HepG2 (cell line): ENCODE data around the gene AKTIP. TPM values are rescaled to one million over a fixed set of nuclear protein-coding genes. Genes with fewer than 3 reads are reported as not detected.
A peak's percentile ranks its signal among the peaks of the same experiment; 100 is the strongest.
"Not testable (repeated sequence)": the region's sequence is repeated elsewhere in the genome, so short reads cannot be mapped to it uniquely, and the experiment has no call there.

Source experiments
- CEBPG ChIP-seq: IDR thresholded peaks from 2 replicates; pipeline ENCODE4 v1.6.1; 2016
- DMAP1 ChIP-seq: IDR thresholded peaks from 2 replicates; pipeline ENCODE4 v1.6.1; 2016
- EP300 ChIP-seq, 3 experiments: sonication (generic) in 1 of 3; formaldehyde crosslinking in 1 of 3; IDR thresholded peaks; 2 replicates each; pipeline versions ENCODE4 v1.5.1 to v1.6.1; 2011 to 2020; ENCODE audit warnings: low read depth in 2 of 3, low read length in 2 of 3, borderline replicate concordance in 1 of 3, improper control_type of control experiment in 1 of 3, mild to moderate bottlenecking in 1 of 3, missing genetic modification reagents in 1 of 3, moderate library complexity in 1 of 3
- HDAC2 ChIP-seq: sonication (generic); formaldehyde crosslinking; IDR thresholded peaks from 2 replicates; pipeline ENCODE4 v1.4.0; 2020; ENCODE audit warnings: missing genetic modification reagents
- KLF11 ChIP-seq: IDR thresholded peaks from 2 replicates; pipeline ENCODE4 v1.6.1; 2016; ENCODE audit warnings: missing compliant biosample characterization
- NR2C2 ChIP-seq: sonication (generic); formaldehyde crosslinking; IDR thresholded peaks from 2 replicates; pipeline ENCODE4 v1.4.0; 2020; ENCODE audit warnings: missing genetic modification reagents, mild to moderate bottlenecking, moderate library complexity, borderline replicate concordance
- NR2F1 ChIP-seq, 2 experiments: fragments of 450-650 bp in 1 of 2; formaldehyde crosslinking in 1 of 2; IDR thresholded peaks; 2 replicates each; pipeline versions ENCODE4 v1.5.0 to v1.6.1; 2016 to 2020; ENCODE audit warnings: mild to moderate bottlenecking in 1 of 2, missing compliant biosample characterization in 1 of 2, missing genetic modification reagents in 1 of 2, moderate library complexity in 1 of 2
- SKI ChIP-seq: fragments of 450-650 bp; IDR thresholded peaks from one replicate; pipeline ENCODE4 v1.6.1; 2018; ENCODE audit warnings: mild to moderate bottlenecking; ENCODE audit not compliant: partially characterized antibody
- SOX6 ChIP-seq, 2 experiments: fragments of 450-650 bp in 1 of 2; sonication (generic) in 1 of 2; formaldehyde crosslinking in 1 of 2; IDR thresholded peaks; 2 replicates each; pipeline versions ENCODE4 v1.4.0 to v1.6.1; 2017 to 2020; ENCODE audit warnings: antibody characterized with exemption in 1 of 2, mild to moderate bottlenecking in 1 of 2, missing genetic modification reagents in 1 of 2
- TBX2 ChIP-seq: sonication (generic); formaldehyde crosslinking; IDR thresholded peaks from 2 replicates; pipeline ENCODE4 v1.5.0; 2020; ENCODE audit warnings: missing genetic modification reagents, mild to moderate bottlenecking, borderline replicate concordance
- ZNF431 ChIP-seq: sonication (generic); formaldehyde crosslinking; IDR thresholded peaks from 2 replicates; pipeline ENCODE4 v1.9.0; 2022; ENCODE audit warnings: missing genetic modification reagents, low read depth, mild to moderate bottlenecking, borderline replicate concordance
- ZNF609 ChIP-seq: sonication (generic); formaldehyde crosslinking; IDR thresholded peaks from 2 replicates; pipeline ENCODE4 v1.4.0; 2020; ENCODE audit warnings: mild to moderate bottlenecking, missing genetic modification reagents, borderline replicate concordance
- polyA plus RNA-seq, 8 experiments: library from polyadenylated mRNA; depleted of rRNA in 3 of 8; stranded (reverse) in 7 of 8; unstranded in 1 of 8; fragments of >200 nt; fragmentation: Illumina TruSeq in 4 of 8; extraction: Trizol in 4 of 8; gene quantifications; 2 replicates each; pipeline versions ENCODE4 v1.2.1 to v1.2.3, GENCODE V29; 2011 to 2016; ENCODE audit warnings: low read depth in 4 of 8, missing spikeins in 1 of 8, mixed read lengths in 1 of 8; ENCODE audit not compliant: insufficient read depth in 1 of 8
- total RNA-seq, 5 experiments: library from RNA; depleted of rRNA; stranded (reverse); fragments of >200 nt; fragmentation: Illumina TruSeq; extraction: Trizol; gene quantifications; 2 replicates each; pipeline ENCODE4 v1.2.3, GENCODE V29; 2016; ENCODE audit warnings: low read depth in 1 of 5
- TF ChIP-seq, protein P1 (sequence below): sonication (generic); formaldehyde crosslinking; IDR thresholded peaks from 2 replicates; pipeline ENCODE4 v1.4.0; 2020; ENCODE audit warnings: missing genetic modification reagents
- TF ChIP-seq, protein P2 (sequence below): IDR thresholded peaks from 2 replicates; pipeline ENCODE4 v1.6.1; 2016
- TF ChIP-seq, protein P3 (sequence below): sonication (generic); formaldehyde crosslinking; IDR thresholded peaks from 2 replicates; pipeline ENCODE4 v1.5.0; 2020; ENCODE audit warnings: mild to moderate bottlenecking, missing genetic modification reagents, borderline replicate concordance

Gene AKTIP
- total and polyA plus RNA-seq, 2 of the 13 experiments (the other 11 are each of a cell fraction or from before 2014, with no cell fraction given) = 28.8 to 49.0 TPM

DNA sequence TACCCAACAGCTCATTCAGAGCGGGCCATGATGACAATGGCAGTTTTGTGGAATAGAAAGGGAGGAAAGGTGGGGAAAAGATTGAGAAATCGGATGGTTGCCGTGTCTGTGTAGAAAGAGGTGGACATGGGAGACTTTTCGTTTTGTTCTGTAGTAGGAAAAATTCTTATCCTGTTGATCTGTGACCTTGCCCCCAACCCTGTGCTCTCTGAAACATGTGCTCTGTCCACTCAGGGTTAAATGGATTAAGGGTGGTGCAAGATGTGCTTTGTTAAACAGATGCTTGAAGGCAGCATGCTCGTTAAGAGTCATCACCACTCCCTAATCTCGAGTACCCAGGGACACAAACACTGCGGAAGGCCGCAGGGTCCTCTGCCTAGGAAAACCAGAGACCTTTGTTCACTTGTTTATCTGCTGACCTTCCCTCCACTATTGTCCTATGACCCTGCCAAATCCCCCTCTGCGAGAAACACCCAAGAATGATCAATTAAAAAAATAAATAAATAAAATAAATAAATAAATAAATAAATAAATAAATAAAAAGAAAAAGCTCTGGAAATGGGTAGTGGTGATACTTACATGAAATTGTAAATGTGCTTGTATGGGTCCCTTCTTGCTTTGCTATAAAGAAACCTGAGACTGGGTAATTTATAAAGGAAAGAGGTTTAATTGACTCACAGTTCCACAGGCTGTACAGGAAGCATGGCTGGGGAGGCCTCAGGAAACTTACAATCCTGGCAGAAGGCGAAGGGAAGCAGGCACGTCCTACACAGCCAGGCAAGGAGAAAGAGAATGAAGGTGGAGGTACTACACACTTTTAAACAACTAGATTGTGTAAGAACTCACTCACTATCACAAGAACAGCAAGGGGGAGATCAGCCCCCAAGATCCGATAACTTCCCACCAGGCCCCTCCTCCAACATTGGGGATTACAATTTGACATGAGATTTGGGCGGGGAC lies 37.0 kb upstream of the AKTIP start (continued):
- TF ChIP-seq EP300 (IDR thresholded peaks at IDR 0.05; ENCODE audit: low read depth in 2 of 2, low read length in 2 of 2) (peak in 1 of 2 experiments; percentile 67; a peak in 2 of 4 replicates), EP300 (CRISPR knock-in tag; IDR thresholded peaks at IDR 0.05; ENCODE audit: borderline replicate concordance) (peak; percentile 74; the same call in 1 of the 2 replicates), ZNF431 (CRISPR knock-in tag) (peak; percentile 98), KLF11 (0 out of 2 replicates have a peak, but pooled peaks have one; percentile 35), CEBPG (peak; percentile 63), NR2C2 (CRISPR knock-in tag) (peak; percentile 34; the same call in 1 of the 2 replicates), ZNF609 (CRISPR knock-in tag) (peak; percentile 41; the same call in 1 of the 2 replicates), SOX6 (CRISPR knock-in tag; IDR thresholded peaks at IDR 0.05) (peak; percentile 94), NR2F1 (CRISPR knock-in tag; IDR thresholded peaks at IDR 0.05) (peak; percentile 53 to 76; a peak in 2 of 4 replicates), SKI (peak; percentile 53), TBX2 (CRISPR knock-in tag) (peak; percentile 35; the same call in 1 of the 2 replicates), HDAC2 (CRISPR knock-in tag) (peak; percentile 83), DMAP1 (CRISPR knock-in tag) (peak; percentile 62; the same call in 1 of the 2 replicates)
- TF ChIP-seq, protein P1, sequence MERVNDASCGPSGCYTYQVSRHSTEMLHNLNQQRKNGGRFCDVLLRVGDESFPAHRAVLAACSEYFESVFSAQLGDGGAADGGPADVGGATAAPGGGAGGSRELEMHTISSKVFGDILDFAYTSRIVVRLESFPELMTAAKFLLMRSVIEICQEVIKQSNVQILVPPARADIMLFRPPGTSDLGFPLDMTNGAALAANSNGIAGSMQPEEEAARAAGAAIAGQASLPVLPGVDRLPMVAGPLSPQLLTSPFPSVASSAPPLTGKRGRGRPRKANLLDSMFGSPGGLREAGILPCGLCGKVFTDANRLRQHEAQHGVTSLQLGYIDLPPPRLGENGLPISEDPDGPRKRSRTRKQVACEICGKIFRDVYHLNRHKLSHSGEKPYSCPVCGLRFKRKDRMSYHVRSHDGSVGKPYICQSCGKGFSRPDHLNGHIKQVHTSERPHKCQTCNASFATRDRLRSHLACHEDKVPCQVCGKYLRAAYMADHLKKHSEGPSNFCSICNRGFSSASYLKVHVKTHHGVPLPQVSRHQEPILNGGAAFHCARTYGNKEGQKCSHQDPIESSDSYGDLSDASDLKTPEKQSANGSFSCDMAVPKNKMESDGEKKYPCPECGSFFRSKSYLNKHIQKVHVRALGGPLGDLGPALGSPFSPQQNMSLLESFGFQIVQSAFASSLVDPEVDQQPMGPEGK (CRISPR knock-in tag) = peak; percentile 89; the same call in 1 of the 2 replicates
- not testable (repeated sequence) for TF ChIP-seq SOX6 (IDR thresholded peaks at IDR 0.05)
- TF ChIP-seq, protein P2, sequence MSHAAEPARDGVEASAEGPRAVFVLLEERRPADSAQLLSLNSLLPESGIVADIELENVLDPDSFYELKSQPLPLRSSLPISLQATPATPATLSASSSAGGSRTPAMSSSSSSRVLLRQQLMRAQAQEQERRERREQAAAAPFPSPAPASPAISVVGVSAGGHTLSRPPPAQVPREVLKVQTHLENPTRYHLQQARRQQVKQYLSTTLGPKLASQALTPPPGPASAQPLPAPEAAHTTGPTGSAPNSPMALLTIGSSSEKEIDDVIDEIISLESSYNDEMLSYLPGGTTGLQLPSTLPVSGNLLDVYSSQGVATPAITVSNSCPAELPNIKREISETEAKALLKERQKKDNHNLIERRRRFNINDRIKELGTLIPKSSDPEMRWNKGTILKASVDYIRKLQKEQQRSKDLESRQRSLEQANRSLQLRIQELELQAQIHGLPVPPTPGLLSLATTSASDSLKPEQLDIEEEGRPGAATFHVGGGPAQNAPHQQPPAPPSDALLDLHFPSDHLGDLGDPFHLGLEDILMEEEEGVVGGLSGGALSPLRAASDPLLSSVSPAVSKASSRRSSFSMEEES (CRISPR knock-in tag) = peak; percentile 47; the same call in 1 of the 2 replicates
- TF ChIP-seq, protein P3, sequence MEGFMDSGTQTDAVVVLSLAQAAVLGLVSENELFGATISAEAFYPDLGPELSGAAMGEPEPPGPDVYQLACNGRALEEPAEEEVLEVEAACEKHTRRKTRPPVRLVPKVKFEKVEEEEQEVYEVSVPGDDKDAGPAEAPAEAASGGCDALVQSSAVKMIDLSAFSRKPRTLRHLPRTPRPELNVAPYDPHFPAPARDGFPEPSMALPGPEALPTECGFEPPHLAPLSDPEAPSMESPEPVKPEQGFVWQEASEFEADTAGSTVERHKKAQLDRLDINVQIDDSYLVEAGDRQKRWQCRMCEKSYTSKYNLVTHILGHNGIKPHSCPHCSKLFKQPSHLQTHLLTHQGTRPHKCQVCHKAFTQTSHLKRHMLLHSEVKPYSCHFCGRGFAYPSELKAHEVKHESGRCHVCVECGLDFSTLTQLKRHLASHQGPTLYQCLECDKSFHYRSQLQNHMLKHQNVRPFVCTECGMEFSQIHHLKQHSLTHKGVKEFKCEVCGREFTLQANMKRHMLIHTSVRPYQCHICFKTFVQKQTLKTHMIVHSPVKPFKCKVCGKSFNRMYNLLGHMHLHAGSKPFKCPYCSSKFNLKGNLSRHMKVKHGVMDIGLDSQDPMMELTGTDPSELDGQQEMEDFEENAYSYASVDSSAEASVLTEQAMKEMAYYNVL (CRISPR knock-in tag) = peak; percentile 83
